ENCODE results near the gene OTUD1.

OTUD1 gene

DNA sequence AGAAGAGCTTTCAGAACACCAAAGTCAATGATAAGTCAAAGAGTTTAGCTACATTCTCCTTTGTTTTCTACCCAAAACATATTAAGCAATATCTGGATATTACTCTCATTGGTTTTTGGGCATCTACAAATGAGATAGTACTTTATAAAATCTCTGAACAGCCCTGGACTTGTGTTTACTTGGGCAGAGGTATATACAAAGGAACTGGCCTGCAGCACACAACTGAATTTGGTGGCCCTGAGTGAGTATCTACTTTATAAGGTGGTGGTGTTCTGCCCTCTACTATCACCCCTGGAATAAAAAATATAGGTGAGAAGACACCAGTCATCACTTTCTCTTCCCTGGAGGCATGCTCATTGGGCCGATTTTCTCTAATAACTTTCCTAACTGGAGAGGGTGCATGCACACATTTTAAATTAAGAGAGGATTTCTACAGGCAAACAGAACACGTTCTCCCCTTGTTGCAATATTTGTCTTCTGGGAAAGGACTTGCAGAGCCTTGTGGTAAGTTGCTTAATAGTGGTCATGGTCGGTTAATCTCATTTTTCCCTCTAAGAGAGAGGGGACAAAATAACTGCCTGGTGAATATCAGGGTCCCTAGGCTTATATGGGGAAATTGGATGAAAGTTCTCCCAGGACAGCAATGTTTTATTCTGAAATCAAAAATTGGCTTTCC, 41.1 kb downstream of the OTUD1 start:
- TF ChIP-seq, protein P1, sequence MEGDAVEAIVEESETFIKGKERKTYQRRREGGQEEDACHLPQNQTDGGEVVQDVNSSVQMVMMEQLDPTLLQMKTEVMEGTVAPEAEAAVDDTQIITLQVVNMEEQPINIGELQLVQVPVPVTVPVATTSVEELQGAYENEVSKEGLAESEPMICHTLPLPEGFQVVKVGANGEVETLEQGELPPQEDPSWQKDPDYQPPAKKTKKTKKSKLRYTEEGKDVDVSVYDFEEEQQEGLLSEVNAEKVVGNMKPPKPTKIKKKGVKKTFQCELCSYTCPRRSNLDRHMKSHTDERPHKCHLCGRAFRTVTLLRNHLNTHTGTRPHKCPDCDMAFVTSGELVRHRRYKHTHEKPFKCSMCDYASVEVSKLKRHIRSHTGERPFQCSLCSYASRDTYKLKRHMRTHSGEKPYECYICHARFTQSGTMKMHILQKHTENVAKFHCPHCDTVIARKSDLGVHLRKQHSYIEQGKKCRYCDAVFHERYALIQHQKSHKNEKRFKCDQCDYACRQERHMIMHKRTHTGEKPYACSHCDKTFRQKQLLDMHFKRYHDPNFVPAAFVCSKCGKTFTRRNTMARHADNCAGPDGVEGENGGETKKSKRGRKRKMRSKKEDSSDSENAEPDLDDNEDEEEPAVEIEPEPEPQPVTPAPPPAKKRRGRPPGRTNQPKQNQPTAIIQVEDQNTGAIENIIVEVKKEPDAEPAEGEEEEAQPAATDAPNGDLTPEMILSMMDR (IDR thresholded peaks at IDR 0.05; ENCODE audit: extremely low read depth, missing control alignments), result no peak

DNA sequence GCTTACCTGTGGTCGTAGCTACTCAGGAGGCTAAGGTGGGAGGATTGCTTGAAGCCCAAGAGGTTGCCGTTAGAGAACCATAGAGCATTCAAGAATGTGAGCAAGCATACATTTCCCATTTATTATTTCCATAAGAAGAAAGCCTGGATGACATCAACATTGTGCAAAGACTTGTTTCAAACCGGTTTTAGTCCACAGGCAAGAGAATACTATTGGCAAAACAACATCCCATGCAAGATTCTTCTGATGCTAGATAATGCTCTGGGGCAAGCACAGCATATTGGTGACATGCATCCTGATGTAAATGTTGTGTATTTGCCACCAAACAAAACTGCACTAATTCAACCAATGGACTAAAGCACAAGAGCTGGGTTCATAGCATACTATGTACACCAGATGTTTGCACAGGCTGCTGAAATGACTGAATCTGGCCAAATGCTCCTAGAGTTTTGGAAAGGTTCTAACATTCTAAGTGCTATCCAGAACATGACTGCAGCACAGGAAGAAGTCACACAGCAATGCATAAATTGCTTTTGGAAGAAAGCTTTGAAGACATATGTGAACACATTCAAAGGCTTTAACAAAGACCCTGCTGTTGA, 42.6 kb downstream of the OTUD1 start:
- TF ChIP-seq, protein P1 (IDR thresholded peaks at IDR 0.05; ENCODE audit: extremely low read depth, missing control alignments), result no peak
- DNase-seq (ENCODE audit: low spot score), result no peak

More for the DNA sequence above, 41.1 kb downstream of the OTUD1 start:
- DNase-seq (ENCODE audit: low spot score), result no peak

DNA sequence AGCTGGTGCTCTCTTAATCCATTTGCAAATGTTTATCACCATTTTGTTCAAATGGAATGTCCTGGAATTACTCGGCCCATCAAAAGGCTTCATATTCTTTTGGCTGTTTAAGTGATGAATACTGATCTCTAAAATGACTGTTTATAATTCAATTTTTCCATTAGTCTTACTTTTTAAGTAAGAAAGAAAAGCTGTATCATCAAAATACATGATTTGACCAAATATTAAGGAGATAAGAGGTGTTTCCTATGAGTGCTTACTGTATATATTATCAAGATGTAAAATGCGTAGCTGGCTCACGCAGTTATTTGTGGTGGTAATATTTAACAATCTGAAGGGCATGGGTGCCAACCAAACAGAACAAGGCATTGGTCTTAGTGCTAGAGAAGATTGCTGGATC, 51.2 kb downstream of the OTUD1 start:
- no peak for DNase-seq (ENCODE audit: low spot score)
- TF ChIP-seq, protein P1 (IDR thresholded peaks at IDR 0.05; ENCODE audit: extremely low read depth, missing control alignments), result no peak
